Prostate gland (tissue), 2 donors: ENCODE results near the gene KARS1.

ENCODE experiments used
- POLR2A ChIP-seq: fragments of 450-650 bp; IDR thresholded peaks from one replicate; pipeline ENCODE4 v1.6.1; 2016; ENCODE audit warnings: antibody characterized with exemption, mild to moderate bottlenecking
- TF ChIP-seq, protein P1 (sequence below), 4 experiments: fragments of 200-600 bp in 2 of 4; fragments of 450-650 bp in 2 of 4; sonication (generic) in 2 of 4; IDR thresholded peaks; 1 replicate in 3 of 4; 2 replicates in 1 of 4; pipeline ENCODE4 v1.5.1; 2016 to 2019; ENCODE audit warnings: antibody characterized with exemption in 4 of 4, mild to moderate bottlenecking in 2 of 4, moderate library complexity in 2 of 4

- TF ChIP-seq, protein P1, sequence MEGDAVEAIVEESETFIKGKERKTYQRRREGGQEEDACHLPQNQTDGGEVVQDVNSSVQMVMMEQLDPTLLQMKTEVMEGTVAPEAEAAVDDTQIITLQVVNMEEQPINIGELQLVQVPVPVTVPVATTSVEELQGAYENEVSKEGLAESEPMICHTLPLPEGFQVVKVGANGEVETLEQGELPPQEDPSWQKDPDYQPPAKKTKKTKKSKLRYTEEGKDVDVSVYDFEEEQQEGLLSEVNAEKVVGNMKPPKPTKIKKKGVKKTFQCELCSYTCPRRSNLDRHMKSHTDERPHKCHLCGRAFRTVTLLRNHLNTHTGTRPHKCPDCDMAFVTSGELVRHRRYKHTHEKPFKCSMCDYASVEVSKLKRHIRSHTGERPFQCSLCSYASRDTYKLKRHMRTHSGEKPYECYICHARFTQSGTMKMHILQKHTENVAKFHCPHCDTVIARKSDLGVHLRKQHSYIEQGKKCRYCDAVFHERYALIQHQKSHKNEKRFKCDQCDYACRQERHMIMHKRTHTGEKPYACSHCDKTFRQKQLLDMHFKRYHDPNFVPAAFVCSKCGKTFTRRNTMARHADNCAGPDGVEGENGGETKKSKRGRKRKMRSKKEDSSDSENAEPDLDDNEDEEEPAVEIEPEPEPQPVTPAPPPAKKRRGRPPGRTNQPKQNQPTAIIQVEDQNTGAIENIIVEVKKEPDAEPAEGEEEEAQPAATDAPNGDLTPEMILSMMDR (IDR thresholded peaks at IDR 0.05) = no peak
- no peak for TF ChIP-seq POLR2A
Measured at GRCh38 chr16:75599452-75600277, 47.8 kb downstream of the KARS1 start.
